H9 (cell line): ENCODE measurements around the gene ALG8. TPM values are rescaled to one million over a fixed set of nuclear protein-coding genes. Genes with fewer than 3 reads are reported as not detected.

Experiments
- DNase-seq: peaks from one replicate; pipeline ENCODE4 v3.0.0-alpha.2; 2017
- H2AFZ ChIP-seq: one replicate; pipeline ENCODE4 v1.6.1; 2013; ENCODE audit warnings: mild to moderate bottlenecking, low read length, control low read depth, moderate library complexity
- H2AK5ac ChIP-seq: 2 replicates; pipeline ENCODE4 v1.6.1; 2013; ENCODE audit warnings: low read length, control low read depth, mixed read lengths; ENCODE audit not compliant: insufficient read length
- H2BK120ac ChIP-seq: one replicate; pipeline ENCODE4 v1.6.1; 2013; ENCODE audit warnings: low read depth, mild to moderate bottlenecking, low read length, control low read depth, inconsistent platforms; ENCODE audit not compliant: poor library complexity, severe bottlenecking
- H2BK12ac ChIP-seq: 2 replicates; pipeline ENCODE4 v1.6.1; 2013; ENCODE audit warnings: low read length, control low read depth, mixed read lengths, low read depth; ENCODE audit not compliant: insufficient read length
- H2BK15ac ChIP-seq: 2 replicates; pipeline ENCODE4 v1.6.1; 2013; ENCODE audit warnings: low read depth, low read length, control low read depth
- H2BK20ac ChIP-seq: one replicate; pipeline ENCODE4 v1.6.1; 2013; ENCODE audit warnings: low read depth, mild to moderate bottlenecking, low read length, control low read depth, inconsistent platforms; ENCODE audit not compliant: poor library complexity, severe bottlenecking
- H2BK5ac ChIP-seq: 2 replicates; pipeline ENCODE4 v1.6.1; 2013; ENCODE audit warnings: low read length, control low read depth, mixed read lengths; ENCODE audit not compliant: insufficient read length
- H3K14ac ChIP-seq: 2 replicates; pipeline ENCODE4 v1.6.1; 2013; ENCODE audit warnings: low read length, control low read depth; ENCODE audit not compliant: insufficient read depth
- H3K18ac ChIP-seq: 2 replicates; pipeline ENCODE4 v1.6.1; 2013; ENCODE audit warnings: low read depth, mild to moderate bottlenecking, mixed read lengths, low read length, control low read depth; ENCODE audit not compliant: insufficient read length
- H3K23ac ChIP-seq: 2 replicates; pipeline ENCODE4 v1.6.1; 2013; ENCODE audit warnings: low read length, control low read depth, mixed read lengths, low read depth; ENCODE audit not compliant: insufficient read length
- H3K23me2 ChIP-seq: 2 replicates; pipeline ENCODE4 v1.6.1; 2013; ENCODE audit warnings: low read depth, mild to moderate bottlenecking, mixed read lengths, low read length, control low read depth; ENCODE audit not compliant: insufficient read length, poor library complexity, severe bottlenecking
- H3K27ac ChIP-seq: 2 replicates; pipeline ENCODE4 v1.5.1; 2013; ENCODE audit warnings: low read length, control low read depth, mixed read lengths, low read depth; ENCODE audit not compliant: insufficient read length
- H3K27me3 ChIP-seq: 2 replicates; pipeline ENCODE4 v1.6.1; 2013; ENCODE audit warnings: low read length, control low read depth, inconsistent platforms; ENCODE audit not compliant: insufficient read depth
- H3K4ac ChIP-seq: 2 replicates; pipeline ENCODE4 v1.6.1; 2013; ENCODE audit warnings: low read depth, mild to moderate bottlenecking, control low read depth, inconsistent platforms, low read length, moderate library complexity
- H3K4me1 ChIP-seq: 2 replicates; pipeline ENCODE4 v1.6.1; 2013; ENCODE audit warnings: low read length, control low read depth, inconsistent platforms; ENCODE audit not compliant: insufficient read depth
- H3K4me2 ChIP-seq: 2 replicates; pipeline ENCODE4 v1.6.1; 2013; ENCODE audit warnings: low read length, control low read depth, mixed read lengths; ENCODE audit not compliant: insufficient read length, insufficient read depth
- H3K56ac ChIP-seq: 2 replicates; pipeline ENCODE4 v1.6.1; 2013; ENCODE audit warnings: low read depth, mild to moderate bottlenecking, mixed read lengths, low read length, control low read depth; ENCODE audit not compliant: insufficient read length
- H3K79me1 ChIP-seq: 2 replicates; pipeline ENCODE4 v1.6.1; 2013; ENCODE audit warnings: low read depth, mild to moderate bottlenecking, moderate library complexity, low read length, control low read depth, inconsistent platforms; ENCODE audit not compliant: insufficient read depth, poor library complexity, severe bottlenecking
- H3K79me2 ChIP-seq: 2 replicates; pipeline ENCODE4 v1.6.1; 2013; ENCODE audit warnings: low read length, control low read depth, inconsistent platforms; ENCODE audit not compliant: insufficient read depth
- H3K9ac ChIP-seq: 2 replicates; pipeline ENCODE4 v1.6.1; 2013; ENCODE audit warnings: low read length, control low read depth, mixed read lengths; ENCODE audit not compliant: insufficient read length; ENCODE audit errors: extremely low read depth
- H3K9me3 ChIP-seq: one replicate; pipeline ENCODE4 v1.6.1; 2013; ENCODE audit warnings: low read depth, low read length, inconsistent platforms; ENCODE audit not compliant: control insufficient read depth
- H3T11ph ChIP-seq: one replicate; pipeline ENCODE4 v1.6.1; 2013; ENCODE audit warnings: mild to moderate bottlenecking, low read length, control low read depth, inconsistent platforms
- H4K20me1 ChIP-seq: one replicate; pipeline ENCODE4 v1.6.1; 2013; ENCODE audit not compliant: control insufficient read depth, insufficient read length, insufficient read depth
- H4K5ac ChIP-seq: 2 replicates; pipeline ENCODE4 v1.6.1; 2013; ENCODE audit warnings: low read depth, mild to moderate bottlenecking, mixed read lengths, low read length, control low read depth; ENCODE audit not compliant: insufficient read length
- H4K8ac ChIP-seq: replicated peaks from 2 replicates; pipeline ENCODE4 v1.6.1; 2013; ENCODE audit warnings: low read length, control low read depth, mixed read lengths, low read depth; ENCODE audit not compliant: insufficient read length
- H4K91ac ChIP-seq: 2 replicates; pipeline ENCODE4 v1.6.1; 2013; ENCODE audit warnings: low read depth, mild to moderate bottlenecking, moderate library complexity, mixed read lengths, low read length, control low read depth; ENCODE audit not compliant: insufficient read length
- H3K27ac Mint-ChIP-seq, 3 experiments: 2 replicates in 2 of 3; 3 replicates in 1 of 3; pipeline ENCODE4 v1.8.0; 2020 to 2021; ENCODE audit warnings: mixed read lengths in 3 of 3, mild to moderate bottlenecking in 1 of 3, moderate library complexity in 1 of 3
- H3K27me3 Mint-ChIP-seq: 2 replicates; pipeline ENCODE4 v1.8.0; 2021; ENCODE audit warnings: low read depth, mild to moderate bottlenecking, moderate library complexity, mixed read lengths
- H3K36me3 Mint-ChIP-seq, 3 experiments: 2 replicates in 2 of 3; 3 replicates in 1 of 3; pipeline ENCODE4 v1.8.0; 2020 to 2021; ENCODE audit warnings: low read depth in 3 of 3, mixed read lengths in 3 of 3; ENCODE audit not compliant: insufficient read depth in 1 of 3
- H3K4me1 Mint-ChIP-seq, 2 experiments: 2 replicates each; pipeline ENCODE4 v1.8.0; 2020; ENCODE audit warnings: mixed read lengths in 2 of 2
- H3K4me3 Mint-ChIP-seq, 2 experiments: 2 replicates in 1 of 2; 3 replicates in 1 of 2; pipeline ENCODE4 v1.8.0; 2020 to 2021; ENCODE audit warnings: mild to moderate bottlenecking in 2 of 2, mixed read lengths in 2 of 2, moderate library complexity in 1 of 2
- H3K9me3 Mint-ChIP-seq, 2 experiments: 2 replicates in 1 of 2; 3 replicates in 1 of 2; pipeline ENCODE4 v1.8.0; 2020; ENCODE audit warnings: mild to moderate bottlenecking in 2 of 2, mixed read lengths in 2 of 2, moderate library complexity in 1 of 2
- CTCF ChIP-seq: fragments of 200-600 bp; sonication (generic); conservative IDR thresholded peaks from 3 replicates; pipeline ENCODE4 v1.8.0; 2021; ENCODE audit warnings: antibody characterized with exemption, mild to moderate bottlenecking
- WGBS: extraction: QIAGEN DNeasy Blood & Tissue Kit; methylation state at CpG from one replicate; pipeline ENCODE4 v1.1.7; 2013; ENCODE audit warnings: missing lambda C conversion rate, low lambda C conversion rate, mixed read lengths; ENCODE audit not compliant: insufficient read length; ENCODE audit errors: extremely low coverage; 5-methylcytosine and 5-hydroxymethylcytosine counted together
- total RNA-seq: library from RNA; stranded (reverse); gene quantifications from 2 replicates; pipeline ENCODE4 v1.2.1, GENCODE V29; 2021

ALG8 gene
- total RNA-seq, 1 experiment from 2014 or later: 77.5 TPM

GRCh38 chr11:78100676-78101472 is 38.6 kb downstream of the ALG8 start:
- Histone ChIP-seq H4K5ac (no peak overlapping the region), H3K14ac (no peak overlapping the region), H3K9me3 (no peaks in the 10 kb centered on the region), H3K4me2 (no peak overlapping the region), H3K79me2 (no peaks in the 10 kb centered on the region), H2BK120ac (no peak overlapping the region), H3K4ac (no peak overlapping the region), H3K56ac (no peak overlapping the region), H2BK20ac (no peak overlapping the region), H2BK12ac (no peak overlapping the region), H3K4me1 (no peaks in the 10 kb centered on the region), H3K23me2 (no peaks in the 10 kb centered on the region), H4K20me1 (no peaks in the 10 kb centered on the region), H3T11ph (no peak overlapping the region), H3K9ac (no peak overlapping the region), H3K79me1 (no peaks in the 10 kb centered on the region), H3K23ac (no peak overlapping the region), H2AFZ (no peak overlapping the region), H2BK5ac (no peak overlapping the region), H3K27me3 (no peaks in the 10 kb centered on the region), H2AK5ac (no peak overlapping the region), H3K27ac (no peak overlapping the region), H4K8ac (no peak overlapping the region), H2BK15ac (no peak overlapping the region), H3K18ac (no peak overlapping the region), H4K91ac (no peak overlapping the region)
- H3K36me3 Mint-ChIP-seq: peaks cover 9 to 62% (median 43%) of the 10 kb centered on the region in 3 experiments; a peak in 6 of 7 replicates
- H3K4me1 Mint-ChIP-seq: no peaks in the 10 kb centered on the region
- no peaks in the 10 kb centered on the region for H3K27me3 Mint-ChIP-seq
- TF ChIP-seq CTCF: no peak
- no peak for DNase-seq
- H3K27ac Mint-ChIP-seq: no peak overlapping the region
- H3K9me3 Mint-ChIP-seq: no peaks in the 10 kb centered on the region
- WGBS: no CpG with 5 or more reads among the region's 2 CpGs
- H3K4me3 Mint-ChIP-seq: no peak overlapping the region
